GM12878 (cell line): Measurements from ENCODE around the gene THUMPD2. TPM values are rescaled to one million over a fixed set of nuclear protein-coding genes. Genes with fewer than 3 reads are reported as not detected.

Source experiments
- ATAC-seq: fragments of 200-7000 bp; cut with Tn5 transposase; 3 replicates; pipeline ENCODE4 v1.9.1; 2020; ENCODE audit warnings: mild to moderate bottlenecking, moderate library complexity
- BruUV-seq: library from RNA; stranded (reverse); fragments of 400-500 nt; replicated peaks from 2 replicates; lab custom pipeline; 2021; lab: Mats Ljungman, UMichigan
- CTCF ChIA-PET: fragments of 300-600 bp; sonication (Branson Sonifier 250); formaldehyde crosslinking; extraction: SDS; loops from one replicate; lab custom pipeline; 2021; ENCODE audit warnings: inconsistent platforms; lab: Yijun Ruan, JAX
- POLR2A ChIA-PET: fragments of 350-600 bp; formaldehyde crosslinking; extraction: SDS; loops from one replicate; lab custom pipeline; 2021; ENCODE audit warnings: inconsistent platforms; lab: Charles Lee
- RAD21 ChIA-PET: fragments of 300-600 bp; sonication (Branson Sonifier 250); formaldehyde crosslinking; loops from one replicate; lab custom pipeline; 2023; ENCODE audit warnings: antibody characterized with exemption; ENCODE audit not compliant: unreplicated experiment; lab: Charles Lee
- SMC1A ChIA-PET: fragments of 300-600 bp; sonication (Branson Sonifier 250); formaldehyde crosslinking; loops from one replicate; lab custom pipeline; 2023; ENCODE audit not compliant: unreplicated experiment, uncharacterized antibody; lab: Charles Lee
- DNase-seq: peaks from one replicate; pipeline ENCODE4 v3.0.0-alpha.2; 2011; ENCODE audit warnings: low read depth, low spot score
- FAIRE-seq: peaks from 3 replicates; lab custom pipeline; 2011; peaks lifted over from hg19 to GRCh38; lab: Jason Lieb, UNC
- H2AFZ ChIP-seq: 2 replicates; pipeline ENCODE4 v1.6.0; 2011; ENCODE audit warnings: low read depth, low read length, control low read depth; ENCODE audit not compliant: control insufficient read depth
- H3K27ac ChIP-seq: 2 replicates; pipeline ENCODE4 v1.5.1; 2011; ENCODE audit warnings: control low read depth; ENCODE audit not compliant: control insufficient read depth, insufficient read depth
- H3K27me3 ChIP-seq, 2 experiments: replicated peaks in 1 of 2; 2 replicates each; pipeline versions ENCODE4 v1.6.0 to v1.6.1; 2011; ENCODE audit warnings: low read length in 1 of 2; ENCODE audit not compliant: control insufficient read depth in 2 of 2, insufficient read depth in 2 of 2
- H3K36me3 ChIP-seq, 2 experiments: 2 replicates each; pipeline ENCODE4 v1.5.1; 2011; ENCODE audit warnings: low read length in 1 of 2; ENCODE audit not compliant: control insufficient read depth in 2 of 2, insufficient read depth in 2 of 2
- H3K4me1 ChIP-seq: 2 replicates; pipeline ENCODE4 v1.6.1; 2011; ENCODE audit warnings: mild to moderate bottlenecking, low read length, moderate library complexity, mixed read lengths; ENCODE audit not compliant: control insufficient read depth, insufficient read depth
- H3K4me2 ChIP-seq: 2 replicates; pipeline ENCODE4 v1.6.0; 2011; ENCODE audit warnings: control low read depth; ENCODE audit not compliant: control insufficient read depth, insufficient read depth
- H3K4me3 ChIP-seq: fragments of 200-600 bp; sonication (generic); 2 replicates; pipeline ENCODE4 v1.5.1; 2016
- H3K79me2 ChIP-seq: 2 replicates; pipeline ENCODE4 v1.6.0; 2011; ENCODE audit warnings: low read length; ENCODE audit not compliant: control insufficient read depth, insufficient read depth
- H3K9ac ChIP-seq: 2 replicates; pipeline ENCODE4 v1.8.0; 2011; ENCODE audit warnings: low read length, control low read depth, mixed read lengths; ENCODE audit not compliant: control insufficient read depth, insufficient read depth
- H3K9me3 ChIP-seq: replicated peaks from 3 replicates; pipeline ENCODE4 v1.5.1; 2011; ENCODE audit warnings: mild to moderate bottlenecking, low read length; ENCODE audit not compliant: control insufficient read depth, insufficient read depth
- H4K20me1 ChIP-seq: 2 replicates; pipeline ENCODE4 v1.6.0; 2011; ENCODE audit not compliant: control insufficient read depth, insufficient read depth
- CBFB ChIP-seq: IDR thresholded peaks from 2 replicates; pipeline ENCODE4 v1.6.1; 2016; ENCODE audit warnings: antibody characterized with exemption, low read depth
- CBX3 ChIP-seq: fragments of 200-600 bp; sonication (generic); IDR thresholded peaks from 2 replicates; pipeline ENCODE4 v1.6.1; 2016; ENCODE audit warnings: low read depth, borderline replicate concordance
- CEBPB ChIP-seq, 2 experiments: fragments of 150-350 bp in 1 of 2; IDR thresholded peaks; 2 replicates each; pipeline ENCODE4 v1.6.1; 2012 to 2014; ENCODE audit warnings: low read depth in 2 of 2, low read length in 2 of 2, borderline replicate concordance in 1 of 2, inconsistent platforms in 1 of 2
- E2F4 ChIP-seq: IDR thresholded peaks from 2 replicates; pipeline ENCODE4 v1.6.1; 2012; ENCODE audit warnings: low read depth, low read length, improper control_type of control experiment
- FOS ChIP-seq: IDR thresholded peaks from 3 replicates; pipeline ENCODE4 v1.6.1; 2011; ENCODE audit warnings: borderline replicate concordance; ENCODE audit not compliant: insufficient read length; ENCODE audit errors: extremely low read depth
- FOXK2 ChIP-seq: fragments of 450-650 bp; IDR thresholded peaks from 2 replicates; pipeline ENCODE4 v1.6.1; 2017; ENCODE audit warnings: mild to moderate bottlenecking, moderate library complexity
- HDGF ChIP-seq: fragments of 450-650 bp; IDR thresholded peaks from 2 replicates; pipeline ENCODE4 v1.6.1; 2016; ENCODE audit warnings: antibody characterized with exemption
- IKZF1 ChIP-seq: fragments of 450-650 bp; conservative IDR thresholded peaks from 2 replicates; pipeline ENCODE4 v1.6.1; 2017; ENCODE audit warnings: antibody characterized with exemption, mild to moderate bottlenecking
- JUNB ChIP-seq: IDR thresholded peaks from 2 replicates; pipeline ENCODE4 v1.6.1; 2016; ENCODE audit warnings: antibody characterized with exemption, mild to moderate bottlenecking
- NBN ChIP-seq: fragments of 450-650 bp; IDR thresholded peaks from 2 replicates; pipeline ENCODE4 v1.6.1; 2016
- NFXL1 ChIP-seq: fragments of 450-650 bp; IDR thresholded peaks from 2 replicates; pipeline ENCODE4 v1.6.1; 2017; ENCODE audit warnings: antibody characterized with exemption, mild to moderate bottlenecking, borderline replicate concordance
- POLR2AphosphoS2 ChIP-seq: IDR thresholded peaks from 2 replicates; pipeline ENCODE4 v1.6.1; 2011; ENCODE audit warnings: low read depth, mild to moderate bottlenecking, low read length, improper control_type of control experiment, moderate library complexity
- REST ChIP-seq: IDR thresholded peaks from 2 replicates; pipeline ENCODE4 v1.6.1; 2012; ENCODE audit warnings: mild to moderate bottlenecking, low read depth, low read length
- SMAD1 ChIP-seq: fragments of 450-650 bp; IDR thresholded peaks from 2 replicates; pipeline ENCODE4 v1.6.1; 2018; ENCODE audit warnings: mild to moderate bottlenecking, low read depth; ENCODE audit not compliant: partially characterized antibody
- SMARCA5 ChIP-seq: fragments of 450-650 bp; IDR thresholded peaks from 2 replicates; pipeline ENCODE4 v1.6.1; 2017; ENCODE audit warnings: mild to moderate bottlenecking
- YBX1 ChIP-seq: fragments of 450-650 bp; IDR thresholded peaks from 2 replicates; pipeline ENCODE4 v1.6.1; 2016; ENCODE audit warnings: antibody characterized with exemption
- WGBS: methylation state at CpG from one replicate; pipeline ENCODE4 v1.1.6; 2016; ENCODE audit warnings: low lambda C conversion rate; ENCODE audit not compliant: insufficient replicate concordance, insufficient coverage; ENCODE audit errors: missing lambda C conversion rate; 5-methylcytosine and 5-hydroxymethylcytosine counted together
- in situ Hi-C: fragments of 300-500 bp; cut with MboI; formaldehyde crosslinking; loops from 9 replicates; pipeline ENCODE4 v1.14.3; 2018; ENCODE audit warnings: mixed read lengths
- intact Hi-C: fragments of 100-400 bp; cut with micrococcal nuclease; formaldehyde crosslinking; loops from one replicate; pipeline ENCODE4 v1.14.2; 2022; ENCODE audit not compliant: unreplicated experiment
- polyA plus RNA-seq, 11 experiments: library from polyadenylated mRNA; depleted of rRNA in 4 of 11; unstranded in 6 of 11; stranded (reverse) in 5 of 11; fragments of >200 nt; fragmentation: Nextera tagmentation in 4 of 11; fragmentation: Illumina TruSeq in 1 of 11; extraction: Ambion mirVana in 4 of 11; extraction: Trizol in 1 of 11; gene quantifications; 1 replicate in 1 of 11; 2 replicates in 10 of 11; pipeline versions ENCODE4 v1.2.1 to v1.2.3, GENCODE V29; 2011 to 2016; ENCODE audit warnings: inconsistent platforms in 2 of 11, missing spikeins in 2 of 11, low read depth in 1 of 11
- total RNA-seq, 4 experiments: library from RNA; depleted of rRNA in 3 of 4; stranded (reverse); fragments of >200 nt in 3 of 4; fragmentation: Illumina TruSeq in 1 of 4; extraction: Trizol in 1 of 4; gene quantifications; 2 replicates each; pipeline versions ENCODE4 v1.2.1 to v1.2.3, GENCODE V29; 2013 to 2021

The THUMPD2 gene
- total and polyA plus RNA-seq, 10 of the 15 experiments (the other 5 are each of a cell fraction or from before 2014, with no cell fraction given): 6.7 to 19.7 (median 13.8) TPM

GRCh38 chr2:39803839-39804238, 24.8 kb upstream of the THUMPD2 start (continued):
- TF ChIP-seq YBX1 (no peak), FOXK2 (no peak), POLR2AphosphoS2 (no peak), E2F4 (no peak), FOS (no peak)

GRCh38 chr2:39800752-39801151, 21.7 kb upstream of the THUMPD2 start:
- 72% methylated on average over 4 of the region's 4 CpGs for WGBS
- H3K4me1 ChIP-seq: no peaks in the 10 kb centered on the region
- H3K79me2 ChIP-seq: no peaks in the 10 kb centered on the region
- no peaks in the 10 kb centered on the region; the same call in 2 of the 3 replicates for H3K9me3 ChIP-seq
- FAIRE-seq (no peak), ATAC-seq (no peak), DNase-seq (no peak)
- H3K36me3 ChIP-seq: no peaks in the 10 kb centered on the region
- RAD21 ChIA-PET: no interaction called here
- H3K9ac ChIP-seq: no peak overlapping the region
- no peaks in the 10 kb centered on the region for H3K27me3 ChIP-seq
- TF ChIP-seq NFXL1 (no peak), IKZF1 (no peak), CBFB (no peak), REST (no peak), CEBPB (IDR thresholded peaks at IDR 0.05; ENCODE audit: borderline replicate concordance in 1 of 2, low read depth in 2 of 2, low read length in 2 of 2) (no peak), SMAD1 (no peak), NBN (no peak), JUNB (no peak), CBX3 (no peak), SMARCA5 (no peak), HDGF (no peak)
- no peaks in the 10 kb centered on the region for H4K20me1 ChIP-seq
- intact Hi-C loops: no loop called here
- no TSS peak for BruUV-seq
- no peak overlapping the region for H3K27ac ChIP-seq
- POLR2A ChIA-PET: no interaction called here
- CTCF ChIA-PET: no interaction called here
- H3K4me3 ChIP-seq: no peak overlapping the region
- SMC1A ChIA-PET: no interaction called here
- in situ Hi-C loops: no loop called here
- no peak overlapping the region for H2AFZ ChIP-seq
- no peak overlapping the region for H3K4me2 ChIP-seq
